ENCODE measurements around the gene TNFRSF25.
"Not testable (repeated sequence)": the region's sequence is repeated elsewhere in the genome, so short reads cannot be mapped to it uniquely, and the experiment has no call there.

Gene TNFRSF25

GRCh38 chr1:6461538-6462411, 4.2 kb downstream of the TNFRSF25 start:
- Histone ChIP-seq H3K4me3 (ENCODE audit: low read depth, low read length) (no peak overlapping the region), H3K4me1 (no peaks in the 10 kb centered on the region), H3K36me3 (no peaks in the 10 kb centered on the region), H3K27me3 (no peaks in the 10 kb centered on the region), H3K9me3 (no peaks in the 10 kb centered on the region)
- TF ChIP-seq CTCF (IDR thresholded peaks at IDR 0.05; ENCODE audit: low read depth, low read length), result no peak
- DNase-seq, result no peak

- Histone ChIP-seq H3K4me3 (ENCODE audit: low read depth, low read length) (no peak overlapping the region), H3K27me3 (no peaks in the 10 kb centered on the region), H3K4me1 (no peaks in the 10 kb centered on the region), H3K36me3 (no peaks in the 10 kb centered on the region), H3K9me3 (no peaks in the 10 kb centered on the region)
- no peak for TF ChIP-seq CTCF (IDR thresholded peaks at IDR 0.05; ENCODE audit: low read depth, low read length)
- no peak for DNase-seq
Measured at GRCh38 chr1:6461051-6461530, 4.9 kb downstream of the TNFRSF25 start.

- no peaks in the 10 kb centered on the region for H3K36me3 ChIP-seq
- H3K4me3 ChIP-seq (ENCODE audit: low read depth, low read length), result no peak overlapping the region
- DNase-seq, result no peak
- H3K9me3 ChIP-seq, result no peaks in the 10 kb centered on the region
- no peaks in the 10 kb centered on the region for H3K4me1 ChIP-seq
- peaks cover 3% of the 10 kb centered on the region for H3K27me3 ChIP-seq
- no peak for TF ChIP-seq CTCF (IDR thresholded peaks at IDR 0.05; ENCODE audit: low read depth, low read length)
Measured at GRCh38 chr1:6460301-6461050, 5.5 kb downstream of the TNFRSF25 start.

- Histone ChIP-seq H3K36me3 (no peaks in the 10 kb centered on the region), H3K4me3 (ENCODE audit: low read depth, low read length) (no peak overlapping the region), H3K9me3 (no peaks in the 10 kb centered on the region), H3K27me3 (peaks cover 9% of the 10 kb centered on the region), H3K4me1 (no peaks in the 10 kb centered on the region)
- no peak for TF ChIP-seq CTCF (IDR thresholded peaks at IDR 0.05; ENCODE audit: low read depth, low read length)
- DNase-seq, result no peak
Measured at GRCh38 chr1:6459850-6460265, 6.1 kb downstream of the TNFRSF25 start.

- no peak overlapping the region for H3K4me3 ChIP-seq (ENCODE audit: low read depth, low read length)
- no peaks in the 10 kb centered on the region for H3K9me3 ChIP-seq
- DNase-seq, result no peak
- no peaks in the 10 kb centered on the region for H3K4me1 ChIP-seq
- H3K36me3 ChIP-seq, result no peaks in the 10 kb centered on the region
- H3K27me3 ChIP-seq, result peaks cover 28% of the 10 kb centered on the region
- no peak for TF ChIP-seq CTCF (IDR thresholded peaks at IDR 0.05; ENCODE audit: low read depth, low read length)
Measured at GRCh38 chr1:6456800-6457466, 9.0 kb downstream of the TNFRSF25 start.

- H3K4me3 ChIP-seq (ENCODE audit: low read depth, low read length); H3K36me3 ChIP-seq; H3K4me1 ChIP-seq; H3K9me3 ChIP-seq; DNase-seq: not testable (repeated sequence)
- peaks cover 35% of the 10 kb centered on the region for H3K27me3 ChIP-seq
Measured at GRCh38 chr1:6455752-6456520, 10.0 kb downstream of the TNFRSF25 start.
